SIG-M5 treated with dmso at 0.1 percent for 504 hours (cell line): ENCODE data around the gene CADM1.

ENCODE experiments used
- DNase-seq: peaks from one replicate; lab custom pipeline; 2025; ENCODE audit not compliant: unreplicated experiment; lab: John Stamatoyannopoulos, UW

CADM1 gene

DNA sequence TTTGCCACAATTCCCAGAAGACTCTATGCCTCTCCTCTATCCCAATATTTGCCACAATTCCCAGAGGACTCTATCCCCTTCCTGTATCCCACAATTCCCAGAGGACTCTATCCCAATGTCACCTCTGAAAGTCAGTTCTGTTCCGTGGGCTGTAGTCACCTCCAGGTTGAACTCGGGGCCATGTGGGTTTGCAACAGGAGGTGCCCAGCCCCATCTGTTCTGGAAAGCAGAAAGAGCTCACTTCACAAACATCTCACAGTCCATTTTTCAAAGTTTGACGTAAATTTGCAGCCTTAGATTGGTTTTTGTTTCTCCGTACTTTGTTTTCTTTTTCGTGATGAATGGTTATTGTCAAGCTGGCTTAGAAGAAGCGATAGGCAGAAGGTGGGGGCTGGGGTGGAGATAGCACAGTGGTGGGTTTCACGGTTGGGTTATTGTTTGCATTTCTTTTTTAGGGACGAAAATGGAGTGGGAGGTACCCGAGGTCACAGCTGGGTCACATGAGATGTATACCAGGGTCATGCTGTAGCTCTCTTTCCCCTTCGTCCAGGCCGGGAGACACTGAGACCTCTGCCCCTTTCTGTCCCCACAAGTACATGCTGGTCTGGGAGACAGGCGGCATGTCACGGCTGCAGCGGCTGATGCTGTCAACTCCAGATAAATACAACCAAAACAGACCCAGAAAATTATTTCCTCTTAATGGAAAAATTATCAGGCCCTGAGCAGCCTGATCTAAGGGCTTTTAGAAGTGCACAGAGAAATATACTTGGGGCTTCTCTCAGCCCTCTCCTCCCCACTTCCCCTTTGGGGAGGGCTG, 374.5 kb downstream of the CADM1 start:
- no peak for DNase-seq

GRCh38 chr11:115128226-115128625, 376.0 kb downstream of the CADM1 start:
- no peak for DNase-seq

- DNase-seq = no peak
These were observed 376.4 kb downstream of the CADM1 start for GRCh38 chr11:115127790-115128189.

GRCh38 chr11:115126515-115127208, 377.6 kb downstream of the CADM1 start:
- no peak for DNase-seq

GRCh38 chr11:115126092-115126491, 378.1 kb downstream of the CADM1 start:
- DNase-seq = no peak

DNA sequence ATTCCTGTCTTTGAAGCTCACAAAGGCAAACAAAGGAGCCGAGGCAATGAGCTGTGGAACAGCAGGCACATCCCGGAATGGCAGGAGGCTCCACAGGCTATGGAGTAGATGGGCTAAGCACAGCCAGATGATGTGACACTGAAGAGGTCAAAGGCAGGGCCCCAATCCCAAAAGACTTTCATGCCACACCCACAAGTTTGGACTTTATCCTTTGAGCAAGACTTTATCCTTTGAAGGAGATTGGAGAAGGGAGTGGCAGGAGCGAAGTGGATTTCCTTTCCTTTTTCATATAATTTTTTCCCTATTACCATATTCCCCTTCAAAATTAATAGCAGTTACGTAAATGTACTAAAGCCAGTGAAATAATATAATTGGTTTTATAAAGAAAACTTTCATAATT, 379.4 kb downstream of the CADM1 start:
- DNase-seq = no peak

- no peak for DNase-seq
These were observed 380.6 kb downstream of the CADM1 start for GRCh38 chr11:115123641-115124040.

- no peak for DNase-seq
These were observed 381.9 kb downstream of the CADM1 start for GRCh38 chr11:115122274-115122673.
